ENCODE measurements around the gene AP1M1.

DNA sequence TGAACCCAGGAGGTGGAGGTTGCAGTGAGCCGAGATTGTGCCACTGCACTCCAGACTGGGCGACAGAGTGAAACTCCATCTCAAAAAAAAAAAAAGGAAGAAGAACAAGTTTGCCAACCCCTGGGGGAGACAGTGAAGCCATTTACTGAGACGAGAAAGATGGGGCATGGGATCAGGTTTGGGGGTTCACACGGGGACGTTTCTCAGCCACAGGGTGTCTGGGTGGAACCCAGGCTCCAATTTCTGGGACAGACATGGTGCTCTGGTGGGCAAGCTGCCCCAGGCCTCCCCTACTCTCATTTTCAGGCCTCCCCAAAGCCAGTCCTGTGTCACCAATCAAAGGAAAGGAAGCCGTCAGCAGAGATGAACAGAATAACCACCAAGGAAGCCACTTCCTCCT, 40.8 kb upstream of the AP1M1 start:
- no peak for TF ChIP-seq ZFP3 (CRISPR knock-in tag; IDR thresholded peaks at IDR 0.05)
- TF ChIP-seq ZC3H10 (CRISPR knock-in tag; IDR thresholded peaks at IDR 0.05) = no peak
- no peak for TF ChIP-seq CSDC2 (CRISPR knock-in tag; IDR thresholded peaks at IDR 0.05)
- no peak for TF ChIP-seq PATZ1 (CRISPR knock-in tag; IDR thresholded peaks at IDR 0.05; ENCODE audit: borderline replicate concordance)
- no peak for TF ChIP-seq OSR1 (CRISPR knock-in tag; IDR thresholded peaks at IDR 0.05)
- no peak for TF ChIP-seq CSRNP3 (CRISPR knock-in tag; IDR thresholded peaks at IDR 0.05)
- no peak for TF ChIP-seq ZFP30 (CRISPR knock-in tag; IDR thresholded peaks at IDR 0.05)
- TF ChIP-seq TOX (CRISPR knock-in tag; IDR thresholded peaks at IDR 0.05; ENCODE audit: borderline replicate concordance) = no peak
- no peak for TF ChIP-seq CREB5 (CRISPR knock-in tag; IDR thresholded peaks at IDR 0.05; ENCODE audit: low read depth)
